MCF 10A (cell line): ENCODE measurements around the gene EXOC6B. TPM values are rescaled to one million over a fixed set of nuclear protein-coding genes. Genes with fewer than 3 reads are reported as not detected.
A peak's percentile ranks its signal among the peaks of the same experiment; 100 is the strongest.

Experiments
- BruUV-seq: library from RNA; stranded (reverse); fragments of 400-500 nt; replicated peaks from 2 replicates; lab custom pipeline; 2021; lab: Mats Ljungman, UMichigan
- CTCF ChIA-PET: fragments of 300-600 bp; sonication (Branson Sonifier 250); formaldehyde crosslinking; extraction: SDS; loops from one replicate; lab custom pipeline; 2021; ENCODE audit warnings: antibody characterized with exemption, inconsistent platforms; lab: Yijun Ruan, JAX
- POLR2A ChIA-PET: fragments of 300-600, 350-650 bp; sonication (Branson Sonifier 250); formaldehyde crosslinking; extraction: SDS; loops from one replicate; lab custom pipeline; 2020; ENCODE audit warnings: antibody characterized with exemption, inconsistent platforms; lab: Yijun Ruan, JAX
- DNase-seq: peaks from one replicate; pipeline ENCODE4 v3.0.0-alpha.2; 2018; ENCODE audit not compliant: unreplicated experiment
- H3K27ac Mint-ChIP-seq: one replicate; pipeline ENCODE4 v1.8.0; 2022; ENCODE audit warnings: mild to moderate bottlenecking, low read depth, mixed read lengths; ENCODE audit not compliant: unreplicated experiment
- H3K27me3 Mint-ChIP-seq: one replicate; pipeline ENCODE4 v1.8.0; 2022; ENCODE audit warnings: mixed read lengths; ENCODE audit not compliant: insufficient read depth, unreplicated experiment
- H3K36me3 Mint-ChIP-seq: one replicate; pipeline ENCODE4 v1.8.0; 2022; ENCODE audit warnings: mild to moderate bottlenecking, moderate library complexity, mixed read lengths; ENCODE audit not compliant: insufficient read depth, unreplicated experiment
- H3K4me1 Mint-ChIP-seq: one replicate; pipeline ENCODE4 v1.8.0; 2022; ENCODE audit warnings: mixed read lengths; ENCODE audit not compliant: insufficient read depth, unreplicated experiment
- H3K4me3 Mint-ChIP-seq: one replicate; pipeline ENCODE4 v1.8.0; 2022; ENCODE audit warnings: mild to moderate bottlenecking, moderate library complexity, mixed read lengths; ENCODE audit not compliant: unreplicated experiment
- H3K9me3 Mint-ChIP-seq: one replicate; pipeline ENCODE4 v1.8.0; 2022; ENCODE audit warnings: mixed read lengths; ENCODE audit not compliant: unreplicated experiment
- intact Hi-C: fragments of 100-400 bp; cut with micrococcal nuclease; formaldehyde crosslinking; loops from 2 replicates; pipeline ENCODE4 v1.14.1; 2022
- total RNA-seq: library from RNA; stranded (reverse); gene quantifications from 2 replicates; pipeline ENCODE4 v1.2.3, GENCODE V29; 2022
- TF ChIP-seq, protein P1 (sequence below): fragments of 200-600 bp; IDR thresholded peaks from one replicate; pipeline ENCODE4 v1.8.0; 2022; ENCODE audit warnings: antibody characterized with exemption, mild to moderate bottlenecking; ENCODE audit not compliant: unreplicated experiment

EXOC6B gene
- total RNA-seq, 1 experiment from 2014 or later: 24.7 TPM

DNA sequence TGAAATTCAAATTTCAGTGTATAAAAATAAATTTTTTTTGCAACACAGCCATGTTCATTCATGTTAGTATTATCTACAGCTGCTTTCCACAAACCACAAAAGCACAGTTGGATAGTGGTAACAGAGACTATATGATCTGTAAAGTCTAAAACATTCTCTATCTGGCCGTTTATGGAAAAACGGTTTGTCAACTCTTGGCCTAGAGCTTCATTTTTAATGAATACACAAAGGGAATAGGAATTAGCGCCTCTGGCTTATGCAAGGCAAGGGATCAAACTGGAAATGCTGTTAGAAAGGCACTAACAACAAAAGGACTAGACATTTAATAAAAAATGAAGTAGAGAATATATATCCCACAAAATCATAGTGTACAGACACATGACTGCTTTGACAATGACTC lies 211.9 kb downstream of the EXOC6B start:
- intact Hi-C loops: no loop called here
- no peak overlapping the region for H3K4me3 Mint-ChIP-seq
- peaks cover 12% of the 10 kb centered on the region for H3K4me1 Mint-ChIP-seq
- TF ChIP-seq, protein P1, sequence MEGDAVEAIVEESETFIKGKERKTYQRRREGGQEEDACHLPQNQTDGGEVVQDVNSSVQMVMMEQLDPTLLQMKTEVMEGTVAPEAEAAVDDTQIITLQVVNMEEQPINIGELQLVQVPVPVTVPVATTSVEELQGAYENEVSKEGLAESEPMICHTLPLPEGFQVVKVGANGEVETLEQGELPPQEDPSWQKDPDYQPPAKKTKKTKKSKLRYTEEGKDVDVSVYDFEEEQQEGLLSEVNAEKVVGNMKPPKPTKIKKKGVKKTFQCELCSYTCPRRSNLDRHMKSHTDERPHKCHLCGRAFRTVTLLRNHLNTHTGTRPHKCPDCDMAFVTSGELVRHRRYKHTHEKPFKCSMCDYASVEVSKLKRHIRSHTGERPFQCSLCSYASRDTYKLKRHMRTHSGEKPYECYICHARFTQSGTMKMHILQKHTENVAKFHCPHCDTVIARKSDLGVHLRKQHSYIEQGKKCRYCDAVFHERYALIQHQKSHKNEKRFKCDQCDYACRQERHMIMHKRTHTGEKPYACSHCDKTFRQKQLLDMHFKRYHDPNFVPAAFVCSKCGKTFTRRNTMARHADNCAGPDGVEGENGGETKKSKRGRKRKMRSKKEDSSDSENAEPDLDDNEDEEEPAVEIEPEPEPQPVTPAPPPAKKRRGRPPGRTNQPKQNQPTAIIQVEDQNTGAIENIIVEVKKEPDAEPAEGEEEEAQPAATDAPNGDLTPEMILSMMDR: no peak
- no peaks in the 10 kb centered on the region for H3K27me3 Mint-ChIP-seq
- H3K27ac Mint-ChIP-seq: no peak overlapping the region
- CTCF ChIA-PET: interaction anchor here (0.6 to 1.3 kb wide), 4 partner anchors 9 to 79 kb away, joined by 3 to 10 read pairs (median 5); no protein-coding TSS in a partner anchor
- no peaks in the 10 kb centered on the region for H3K36me3 Mint-ChIP-seq
- no TSS peak for BruUV-seq
- peaks cover 4% of the 10 kb centered on the region for H3K9me3 Mint-ChIP-seq
- no peak for DNase-seq
- POLR2A ChIA-PET: interaction anchor here (0.6 kb wide), 1 partner anchor 161 kb away, joined by 3 read pairs; no protein-coding TSS in a partner anchor

DNA sequence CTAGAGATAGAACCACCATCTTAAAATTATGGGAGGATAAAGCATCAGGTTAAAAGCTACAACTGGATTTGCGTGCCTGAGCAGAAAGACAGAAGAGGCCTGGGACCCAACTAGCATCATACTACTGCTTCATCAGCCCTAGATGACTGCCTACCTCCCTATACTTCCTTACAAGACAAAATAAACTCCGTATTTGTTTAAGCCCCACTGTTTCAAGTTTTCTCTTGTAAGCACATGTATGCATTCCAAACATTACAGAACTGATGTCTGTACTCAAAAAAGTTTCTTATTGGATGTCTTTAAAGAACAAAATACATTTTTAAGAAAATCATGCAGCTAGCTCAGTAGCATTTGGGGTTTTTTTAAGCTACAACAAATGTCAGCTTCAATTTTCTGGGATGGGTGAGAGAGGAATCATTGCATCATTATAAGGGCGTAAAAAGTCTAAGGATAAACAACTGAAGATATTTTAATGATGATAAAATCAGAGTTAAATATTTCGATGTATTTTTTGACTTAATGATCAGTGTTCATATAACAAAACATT lies 213.1 kb downstream of the EXOC6B start:
- H3K27me3 Mint-ChIP-seq: no peaks in the 10 kb centered on the region
- peaks cover 12% of the 10 kb centered on the region for H3K4me1 Mint-ChIP-seq
- no peak for DNase-seq
- no peak overlapping the region for H3K4me3 Mint-ChIP-seq
- no TSS peak for BruUV-seq
- POLR2A ChIA-PET: interaction anchor here (0.7 kb wide), 1 partner anchor 141 kb away, joined by 3 read pairs; no protein-coding TSS in a partner anchor
- no peaks in the 10 kb centered on the region for H3K9me3 Mint-ChIP-seq
- TF ChIP-seq, protein P1: no peak
- CTCF ChIA-PET: interaction anchor here (0.6 kb wide), 1 partner anchor 133 kb away, joined by 6 read pairs; no protein-coding TSS in a partner anchor
- intact Hi-C loops: no loop called here
- no peaks in the 10 kb centered on the region for H3K36me3 Mint-ChIP-seq
- H3K27ac Mint-ChIP-seq: no peak overlapping the region

DNA sequence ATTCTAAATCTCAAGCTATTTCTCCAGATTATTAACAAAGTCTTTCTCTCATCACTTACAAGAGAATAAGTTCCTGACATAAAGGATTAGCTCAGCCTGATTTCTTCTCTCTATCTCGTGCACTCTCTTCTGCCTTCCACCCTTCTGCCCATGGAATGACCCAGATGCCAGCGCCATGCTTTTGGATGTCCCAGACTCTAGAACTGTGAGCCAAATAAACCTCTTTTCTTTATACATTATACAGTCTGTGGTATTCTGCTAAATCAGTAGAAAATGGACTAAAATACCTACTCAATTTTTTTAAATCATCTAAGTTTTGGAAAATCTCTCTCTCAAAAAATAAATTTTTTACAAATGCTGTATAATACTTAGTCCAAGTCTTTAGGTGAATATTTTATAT lies 218.6 kb downstream of the EXOC6B start:
- TF ChIP-seq, protein P1: no peak
- Mint-ChIP-seq H3K27me3 (no peaks in the 10 kb centered on the region), H3K27ac (no peak overlapping the region), H3K9me3 (no peaks in the 10 kb centered on the region), H3K4me1 (no peaks in the 10 kb centered on the region), H3K36me3 (no peaks in the 10 kb centered on the region), H3K4me3 (no peak overlapping the region)
- BruUV-seq: no TSS peak
- intact Hi-C loops: no loop called here
- ChIA-PET CTCF (interaction anchor here (1.0 kb wide), 1 partner anchor 683 kb away, joined by 5 read pairs; no protein-coding TSS in a partner anchor), POLR2A (no interaction called here)
- no peak for DNase-seq

DNA sequence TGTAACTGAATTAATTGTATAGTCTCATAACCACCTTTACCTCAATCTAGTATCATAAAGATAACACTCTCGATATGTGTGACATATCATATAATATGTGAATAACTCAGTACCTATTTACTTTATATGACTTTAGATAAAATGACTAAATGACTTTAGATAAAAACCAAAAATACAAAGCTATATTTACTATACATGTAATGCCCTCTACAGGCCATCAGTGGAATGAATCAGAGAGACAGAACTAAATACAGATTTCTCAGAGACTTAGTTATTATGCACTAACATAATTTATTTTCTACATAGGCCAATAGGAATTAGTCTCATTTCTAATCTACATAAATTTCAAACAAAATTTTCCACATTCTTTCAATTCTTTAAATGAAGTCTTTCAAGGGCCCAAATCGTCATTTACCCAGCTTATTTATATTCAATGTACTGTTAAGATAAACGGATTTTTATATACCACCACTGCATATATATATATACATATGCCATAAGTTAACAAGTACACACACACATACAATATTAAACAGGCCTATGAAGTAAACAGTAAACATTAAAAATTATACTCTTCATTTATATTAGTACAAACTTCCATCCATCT lies 219.9 kb downstream of the EXOC6B start:
- peak; percentile 21 for DNase-seq
- no TSS peak for BruUV-seq
- Mint-ChIP-seq H3K9me3 (no peaks in the 10 kb centered on the region), H3K4me3 (no peak overlapping the region), H3K27me3 (no peaks in the 10 kb centered on the region), H3K4me1 (no peaks in the 10 kb centered on the region), H3K27ac (no peak overlapping the region), H3K36me3 (no peaks in the 10 kb centered on the region)
- TF ChIP-seq, protein P1: peak; percentile 49
- ChIA-PET CTCF (interaction anchor here (0.6 to 2.5 kb wide), 11 partner anchors 9 to 1060 kb away, joined by 3 to 10 read pairs (median 3); no protein-coding TSS in a partner anchor), POLR2A (interaction anchor here (0.8 to 1.0 kb wide), 2 partner anchors 9 to 10 kb away, joined by 3 read pairs; no protein-coding TSS in a partner anchor)
- intact Hi-C loops: no loop called here
